NCI-H1092 treated with DMSO at 0.1 percent for 48 hours (cell line): ENCODE data around the gene PAIP2.

Experiments used
- DNase-seq: peaks from one replicate; lab custom pipeline; 2025; lab: John Stamatoyannopoulos, UW

The PAIP2 gene

GRCh38 chr5:139410993-139411828, 69.6 kb downstream of the PAIP2 start:
- DNase-seq = no peak

GRCh38 chr5:139413153-139413552, 71.5 kb downstream of the PAIP2 start:
- DNase-seq = no peak

- no peak for DNase-seq
Measured at GRCh38 chr5:139413963-139414362, 72.3 kb downstream of the PAIP2 start.

- no peak for DNase-seq
Measured at GRCh38 chr5:139414581-139415130, 73.0 kb downstream of the PAIP2 start.

GRCh38 chr5:139415221-139415861, 73.7 kb downstream of the PAIP2 start:
- DNase-seq = no peak

GRCh38 chr5:139415869-139416268, 74.2 kb downstream of the PAIP2 start:
- no peak for DNase-seq

GRCh38 chr5:139416651-139417050, 75.0 kb downstream of the PAIP2 start:
- no peak for DNase-seq

GRCh38 chr5:139417214-139417613, 75.6 kb downstream of the PAIP2 start:
- no peak for DNase-seq

- no peak for DNase-seq
Measured at GRCh38 chr5:139418793-139419192, 77.1 kb downstream of the PAIP2 start.
